DND-41 (cell line): ENCODE data around the gene UBALD1.
A peak's percentile ranks its signal among the peaks of the same experiment; 100 is the strongest.

Experiments used
- ATAC-seq: fragments of 200-7000 bp; cut with Tn5 transposase; 3 replicates; pipeline ENCODE4 v1.9.1; 2021; ENCODE audit warnings: low read depth; ENCODE audit not compliant: insufficient read depth
- DNase-seq: peaks from one replicate; pipeline ENCODE4 v3.0.0-alpha.2; 2020
- H2AFZ ChIP-seq: 2 replicates; pipeline ENCODE4 v1.6.0; 2012; ENCODE audit warnings: low read depth, low read length
- H3K27ac ChIP-seq: 2 replicates; pipeline ENCODE4 v1.5.1; 2012; ENCODE audit warnings: low read length, inconsistent platforms
- H3K27me3 ChIP-seq: fragments of 200-600 bp; sonication (generic); 2 replicates; pipeline ENCODE4 v1.6.0; 2012; ENCODE audit warnings: low read length, mild to moderate bottlenecking, inconsistent platforms; ENCODE audit not compliant: insufficient read depth, poor library complexity
- H3K36me3 ChIP-seq: 2 replicates; pipeline ENCODE4 v1.5.1; 2012; ENCODE audit warnings: low read length, inconsistent platforms; ENCODE audit not compliant: insufficient read depth
- H3K4me1 ChIP-seq: 2 replicates; pipeline ENCODE4 v1.5.1; 2012; ENCODE audit warnings: mild to moderate bottlenecking, low read length; ENCODE audit not compliant: insufficient read depth
- H3K4me2 ChIP-seq: 2 replicates; pipeline ENCODE4 v1.6.0; 2012; ENCODE audit warnings: mild to moderate bottlenecking, moderate library complexity, low read length, inconsistent platforms; ENCODE audit not compliant: insufficient read depth
- H3K4me3 ChIP-seq, 2 experiments: fragments of 200-600 bp in 1 of 2; shearing (Covaris generic) in 1 of 2; 2 replicates each; pipeline ENCODE4 v1.5.1; 2012 to 2016; ENCODE audit warnings: inconsistent platforms in 2 of 2, low read length in 2 of 2, mild to moderate bottlenecking in 2 of 2, low read depth in 1 of 2, moderate library complexity in 1 of 2
- H3K79me2 ChIP-seq: 2 replicates; pipeline ENCODE4 v1.6.0; 2012; ENCODE audit warnings: low read length, inconsistent platforms; ENCODE audit not compliant: insufficient read depth
- H3K9ac ChIP-seq: 2 replicates; pipeline ENCODE4 v1.6.0; 2012; ENCODE audit warnings: low read depth, mild to moderate bottlenecking, inconsistent platforms, low read length, moderate library complexity
- H3K9me3 ChIP-seq: 2 replicates; pipeline ENCODE4 v1.5.1; 2012; ENCODE audit warnings: low read length, moderate library complexity, mild to moderate bottlenecking, inconsistent platforms; ENCODE audit not compliant: insufficient read depth, severe bottlenecking
- H4K20me1 ChIP-seq: 2 replicates; pipeline ENCODE4 v1.6.0; 2012; ENCODE audit warnings: low read length; ENCODE audit not compliant: insufficient read depth
- CTCF ChIP-seq: IDR thresholded peaks from 2 replicates; pipeline ENCODE4 v1.5.1; 2012; ENCODE audit warnings: borderline replicate concordance, low read length, moderate library complexity, mild to moderate bottlenecking; ENCODE audit not compliant: poor library complexity, severe bottlenecking; ENCODE audit errors: extremely low read depth
- EZH2 ChIP-seq: IDR thresholded peaks from 3 replicates; pipeline ENCODE4 v1.6.1; 2012; ENCODE audit warnings: borderline replicate concordance, low read depth, mild to moderate bottlenecking, moderate library complexity, low read length, inconsistent platforms; ENCODE audit not compliant: severe bottlenecking

The UBALD1 gene

GRCh38 chr16:4624015-4624826 is 9.5 kb upstream of the UBALD1 start, which contains the start of gene MGRN1:
Gene MGRN1 (plus strand): TSS chr16:4624826. CDS start chr16:4624961, 135 bp downstream.
- Histone ChIP-seq H3K27me3 (no peaks in the 10 kb centered on the region), H3K27ac (peak within 1 kb of the TSS; percentile 82), H3K79me2 (peaks cover 41% of the 10 kb centered on the region), H3K4me1 (peaks cover 28% of the 10 kb centered on the region), H3K9me3 (no peaks in the 10 kb centered on the region), H3K4me3 (peak within 1 kb of the TSS; percentile 92 to 99), H3K36me3 (peaks cover 8% of the 10 kb centered on the region; the same call in 1 of the 2 replicates), H3K4me2 (peak within 1 kb of the TSS; percentile 89), H2AFZ (peak within 1 kb of the TSS; percentile 75), H3K9ac (peak within 1 kb of the TSS; percentile 89), H4K20me1 (peaks cover 17% of the 10 kb centered on the region)
- TF ChIP-seq EZH2 (no peak), CTCF (peak; percentile 99)
- ATAC-seq = peak; percentile 96
- DNase-seq = peak; percentile 96

GRCh38 chr16:4623593-4623992 is 8.9 kb upstream of the UBALD1 start:
- Histone ChIP-seq H3K9ac (peak overlapping the region; percentile 89), H3K4me3 (peak overlapping the region in 1 of 2 experiments; percentile 92; a peak in 2 of 4 replicates)

GRCh38 chr16:4618645-4619418 is 4.1 kb upstream of the UBALD1 start:
- no peaks in the 10 kb centered on the region for H3K9me3 ChIP-seq
- ATAC-seq (no peak), DNase-seq (no peak)
- peaks cover 44% of the 10 kb centered on the region for H3K4me1 ChIP-seq
- H3K79me2 ChIP-seq = peaks cover 45% of the 10 kb centered on the region
- H2AFZ ChIP-seq = no peak overlapping the region
- no peaks in the 10 kb centered on the region for H3K27me3 ChIP-seq
- no peak overlapping the region; the same call in 1 of the 2 replicates for H3K9ac ChIP-seq
- TF ChIP-seq CTCF (no peak), EZH2 (no peak)
- peak overlapping the region; percentile 75 for H3K4me2 ChIP-seq
- H3K4me3 ChIP-seq = no peak overlapping the region
- peaks cover 2% of the 10 kb centered on the region; the same call in 1 of the 2 replicates for H4K20me1 ChIP-seq
- no peak overlapping the region for H3K27ac ChIP-seq
- no peaks in the 10 kb centered on the region; the same call in 1 of the 2 replicates for H3K36me3 ChIP-seq

More at GRCh38 chr16:4623593-4623992, 8.9 kb upstream of the UBALD1 start:
- peaks cover 17% of the 10 kb centered on the region for H4K20me1 ChIP-seq
- no peaks in the 10 kb centered on the region for H3K27me3 ChIP-seq
- DNase-seq (no peak), ATAC-seq (no peak)
- no peaks in the 10 kb centered on the region for H3K9me3 ChIP-seq
- peak overlapping the region; percentile 75 for H2AFZ ChIP-seq
- peak overlapping the region; percentile 82 for H3K27ac ChIP-seq
- TF ChIP-seq CTCF (no peak), EZH2 (no peak)
- H3K4me1 ChIP-seq = peaks cover 32% of the 10 kb centered on the region
- H3K4me2 ChIP-seq = peak overlapping the region; percentile 89
- peaks cover 8% of the 10 kb centered on the region; the same call in 1 of the 2 replicates for H3K36me3 ChIP-seq
- peaks cover 39% of the 10 kb centered on the region for H3K79me2 ChIP-seq
